Inflammatory macrophage treated with lipopolysaccharide for 4 hours (primary cell): ENCODE measurements around the gene DACT1.

Experiments used
- DNase-seq: peaks from one replicate; pipeline ENCODE4 v3.0.0-alpha.2; 2020

Gene DACT1

GRCh38 chr14:58637040-58637390 lies 747 bp upstream of the DACT1 start:
- peak; percentile 21 for DNase-seq

GRCh38 chr14:58638231-58639197 lies 752 bp downstream of the DACT1 start:
- peak; percentile 10 for DNase-seq

GRCh38 chr14:58639198-58639565 lies 1.4 kb downstream of the DACT1 start:
- no peak for DNase-seq

GRCh38 chr14:58639842-58640484 lies 2.2 kb downstream of the DACT1 start:
- DNase-seq = peak; percentile 51

- DNase-seq = no peak
Observed at GRCh38 chr14:58640959-58641358, 3.2 kb downstream of the DACT1 start.

- DNase-seq = no peak
Observed at GRCh38 chr14:58641509-58641908, 3.7 kb downstream of the DACT1 start.

- no peak for DNase-seq
Observed at GRCh38 chr14:58643366-58643765, 5.6 kb downstream of the DACT1 start.

GRCh38 chr14:58645641-58646040 lies 7.9 kb downstream of the DACT1 start:
- no peak for DNase-seq

- DNase-seq = no peak
Observed at GRCh38 chr14:58646479-58646878, 8.7 kb downstream of the DACT1 start.

GRCh38 chr14:58647777-58648176 lies 10.0 kb downstream of the DACT1 start:
- no peak for DNase-seq

- DNase-seq = no peak
Observed at GRCh38 chr14:58650857-58651256, 13.1 kb downstream of the DACT1 start.

- DNase-seq = no peak
Observed at GRCh38 chr14:58656671-58657411, 19.1 kb downstream of the DACT1 start.

- DNase-seq = no peak
Observed at GRCh38 chr14:58659061-58659460, 21.3 kb downstream of the DACT1 start.

GRCh38 chr14:58659846-58660245 lies 22.1 kb downstream of the DACT1 start:
- no peak for DNase-seq

- DNase-seq = no peak
Observed at GRCh38 chr14:58660407-58660806, 22.6 kb downstream of the DACT1 start.

- peak; percentile 51 for DNase-seq
Observed at GRCh38 chr14:58662018-58662417, 24.3 kb downstream of the DACT1 start.

GRCh38 chr14:58662759-58663158 lies 25.0 kb downstream of the DACT1 start:
- DNase-seq = no peak

GRCh38 chr14:58663494-58664111 lies 25.8 kb downstream of the DACT1 start:
- DNase-seq = no peak

- DNase-seq = no peak
Observed at GRCh38 chr14:58665773-58666500, 28.2 kb downstream of the DACT1 start.

GRCh38 chr14:58666737-58667136 lies 29.0 kb downstream of the DACT1 start:
- no peak for DNase-seq

GRCh38 chr14:58667900-58668299 lies 30.1 kb downstream of the DACT1 start:
- DNase-seq = no peak

GRCh38 chr14:58668848-58669480 lies 31.2 kb downstream of the DACT1 start:
- DNase-seq = no peak
